Measurements from ENCODE around the gene TSPO.

The TSPO gene

DNA sequence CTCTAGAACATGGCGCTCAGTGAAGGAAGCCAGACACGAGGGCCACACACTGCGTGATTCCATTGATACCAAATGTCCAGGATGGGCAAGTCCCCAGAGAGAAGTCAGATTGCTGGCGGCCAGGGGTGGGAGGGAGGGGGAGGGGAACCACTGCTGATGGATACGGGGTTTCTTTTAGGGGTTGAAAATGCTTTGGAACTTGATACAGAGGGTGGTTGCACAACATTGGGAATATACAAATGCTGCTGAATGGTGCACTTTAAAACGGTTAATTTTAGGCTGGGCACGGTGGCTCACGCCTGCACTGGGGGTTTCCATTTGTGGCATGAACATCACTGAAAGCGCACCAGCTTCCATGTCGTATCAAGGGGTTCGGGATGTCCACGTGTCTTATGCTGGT, 5.1 kb downstream of the TSPO start:
- TF ChIP-seq, protein P1, sequence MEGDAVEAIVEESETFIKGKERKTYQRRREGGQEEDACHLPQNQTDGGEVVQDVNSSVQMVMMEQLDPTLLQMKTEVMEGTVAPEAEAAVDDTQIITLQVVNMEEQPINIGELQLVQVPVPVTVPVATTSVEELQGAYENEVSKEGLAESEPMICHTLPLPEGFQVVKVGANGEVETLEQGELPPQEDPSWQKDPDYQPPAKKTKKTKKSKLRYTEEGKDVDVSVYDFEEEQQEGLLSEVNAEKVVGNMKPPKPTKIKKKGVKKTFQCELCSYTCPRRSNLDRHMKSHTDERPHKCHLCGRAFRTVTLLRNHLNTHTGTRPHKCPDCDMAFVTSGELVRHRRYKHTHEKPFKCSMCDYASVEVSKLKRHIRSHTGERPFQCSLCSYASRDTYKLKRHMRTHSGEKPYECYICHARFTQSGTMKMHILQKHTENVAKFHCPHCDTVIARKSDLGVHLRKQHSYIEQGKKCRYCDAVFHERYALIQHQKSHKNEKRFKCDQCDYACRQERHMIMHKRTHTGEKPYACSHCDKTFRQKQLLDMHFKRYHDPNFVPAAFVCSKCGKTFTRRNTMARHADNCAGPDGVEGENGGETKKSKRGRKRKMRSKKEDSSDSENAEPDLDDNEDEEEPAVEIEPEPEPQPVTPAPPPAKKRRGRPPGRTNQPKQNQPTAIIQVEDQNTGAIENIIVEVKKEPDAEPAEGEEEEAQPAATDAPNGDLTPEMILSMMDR (conservative IDR thresholded peaks at IDR 0.05) = no peak
- no peak overlapping the region for H3K27ac ChIP-seq

DNA sequence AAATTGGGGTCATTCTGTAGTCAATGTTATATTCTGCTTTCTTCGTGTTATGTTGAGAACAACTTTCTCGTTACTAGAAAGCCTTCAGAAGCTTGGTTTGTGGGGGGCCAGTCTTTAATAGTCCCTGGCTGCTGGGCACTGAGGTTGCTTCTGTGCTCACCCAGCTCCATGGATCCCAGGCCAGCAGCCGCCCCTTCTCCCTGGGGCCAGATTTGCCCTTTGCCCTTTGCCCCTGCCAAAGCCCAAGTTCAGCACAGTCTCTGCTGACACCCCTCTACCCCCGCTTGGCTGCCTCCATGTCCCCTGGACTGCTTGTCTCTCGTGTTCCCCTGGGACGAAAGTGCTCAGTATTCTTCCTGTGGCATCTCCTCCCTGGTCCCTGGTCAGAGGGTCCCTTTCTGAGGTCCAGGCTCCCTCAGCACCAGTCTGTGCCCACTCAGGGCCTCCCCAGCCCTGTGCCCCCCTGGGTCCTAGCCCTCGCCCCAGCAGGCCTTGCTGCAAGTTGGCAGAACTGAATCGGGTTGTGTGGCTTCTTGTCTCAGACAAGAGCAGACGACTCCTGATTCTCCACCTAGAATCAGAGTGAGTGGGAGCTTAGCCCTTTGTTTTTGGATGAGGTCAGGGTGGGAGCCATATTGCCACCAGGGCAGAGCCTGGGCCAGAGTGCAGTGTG, 6.7 kb downstream of the TSPO start:
- TF ChIP-seq, protein P1 (conservative IDR thresholded peaks at IDR 0.05) = no peak
- no peak overlapping the region for H3K27ac ChIP-seq

DNA sequence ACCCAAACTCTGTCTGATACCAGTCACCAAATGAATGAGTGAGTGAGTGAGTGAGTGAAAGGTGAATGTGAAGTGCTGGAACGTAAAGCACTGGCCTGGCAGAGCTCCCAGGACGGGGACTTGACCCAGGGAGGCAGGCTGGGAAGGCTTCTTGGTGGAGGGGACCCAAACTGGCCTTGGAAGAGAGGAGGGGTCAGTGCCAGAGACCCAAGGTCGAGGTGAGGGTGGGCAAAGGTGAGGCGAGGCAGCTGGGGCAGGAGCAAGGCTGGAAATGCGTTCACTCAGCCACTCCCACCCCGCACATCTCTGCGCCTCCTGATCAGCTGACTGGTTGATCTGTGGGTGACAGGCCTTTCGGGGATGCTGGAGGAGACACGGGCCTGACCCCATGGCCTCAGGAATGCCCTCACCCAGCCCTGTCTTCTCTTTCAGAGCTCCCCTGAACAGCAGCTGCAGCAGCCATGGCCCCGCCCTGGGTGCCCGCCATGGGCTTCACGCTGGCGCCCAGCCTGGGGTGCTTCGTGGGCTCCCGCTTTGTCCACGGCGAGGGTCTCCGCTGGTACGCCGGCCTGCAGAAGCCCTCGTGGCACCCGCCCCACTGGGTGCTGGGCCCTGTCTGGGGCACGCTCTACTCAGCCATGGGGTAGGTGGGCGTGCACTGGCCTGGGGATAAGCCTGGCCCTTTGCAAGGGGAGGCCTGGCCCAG, 7.6 kb downstream of the TSPO start:
- no peak overlapping the region for H3K27ac ChIP-seq
- TF ChIP-seq, protein P1 (conservative IDR thresholded peaks at IDR 0.05) = no peak

DNA sequence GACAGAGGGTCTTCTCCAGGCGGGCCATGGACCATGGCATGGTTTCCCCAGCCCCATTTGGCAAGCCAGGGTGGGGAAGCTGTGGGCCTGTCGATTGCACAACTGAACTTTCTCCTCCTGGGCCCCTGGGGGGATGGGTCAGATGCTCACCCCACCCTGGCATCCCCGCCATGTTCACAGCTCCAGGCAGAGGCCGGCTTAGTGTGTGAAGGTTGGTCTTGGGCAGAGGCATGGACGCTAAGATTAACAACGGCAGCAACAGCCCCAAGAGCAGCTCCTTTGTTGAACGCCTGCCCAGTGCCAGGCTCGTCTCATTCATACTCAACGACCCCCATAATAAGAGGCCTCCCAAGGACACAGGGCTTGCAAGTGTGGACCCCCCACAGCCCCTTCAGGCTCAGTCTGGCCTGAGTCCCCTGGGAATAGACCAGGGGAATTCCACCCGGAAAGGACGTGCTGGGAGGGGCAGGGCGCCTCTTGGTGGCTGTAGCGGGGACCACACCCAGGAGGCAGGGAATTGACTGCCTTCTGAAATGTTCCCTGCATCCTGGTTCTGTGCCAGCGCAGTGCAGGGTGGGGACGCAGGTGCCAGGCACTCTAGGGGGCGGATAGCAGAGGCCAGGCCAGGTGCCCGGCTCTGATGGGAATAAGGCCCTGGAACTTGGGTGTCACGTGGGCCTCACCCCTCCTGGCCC, 8.3 kb downstream of the TSPO start:
- TF ChIP-seq, protein P1 (conservative IDR thresholded peaks at IDR 0.05) = peak; percentile 35

DNA sequence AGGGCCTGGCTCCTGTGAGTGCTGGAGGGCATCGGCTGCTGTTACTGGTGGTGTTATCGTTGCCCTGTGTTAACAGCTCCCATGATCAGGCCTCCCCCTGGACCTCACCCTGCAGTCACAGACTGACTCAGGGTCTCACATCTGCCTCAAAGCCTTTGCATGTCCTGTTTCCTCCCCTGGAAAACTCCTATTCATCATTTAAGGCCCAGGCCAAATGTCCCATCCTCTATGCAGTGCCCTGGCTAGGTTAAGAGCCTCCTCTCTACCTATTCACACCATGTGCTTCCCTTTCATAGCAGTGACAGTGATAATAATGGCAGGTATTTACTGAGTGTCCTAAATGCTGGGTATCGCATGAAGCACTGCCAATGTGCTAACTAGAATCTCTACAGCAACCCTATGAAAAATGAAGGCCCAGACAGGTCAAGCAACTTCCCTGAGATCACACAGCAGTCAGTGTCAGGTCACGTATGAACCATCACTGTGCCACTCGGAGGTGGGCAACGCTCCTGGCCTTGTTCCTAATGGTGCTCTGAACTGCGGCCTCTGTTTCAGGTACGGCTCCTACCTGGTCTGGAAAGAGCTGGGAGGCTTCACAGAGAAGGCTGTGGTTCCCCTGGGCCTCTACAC, 9.3 kb downstream of the TSPO start:
- no peak overlapping the region for H3K27ac ChIP-seq
- TF ChIP-seq, protein P1 (conservative IDR thresholded peaks at IDR 0.05) = no peak

More for the DNA sequence above, 8.3 kb downstream of the TSPO start:
- no peak overlapping the region for H3K27ac ChIP-seq

DNA sequence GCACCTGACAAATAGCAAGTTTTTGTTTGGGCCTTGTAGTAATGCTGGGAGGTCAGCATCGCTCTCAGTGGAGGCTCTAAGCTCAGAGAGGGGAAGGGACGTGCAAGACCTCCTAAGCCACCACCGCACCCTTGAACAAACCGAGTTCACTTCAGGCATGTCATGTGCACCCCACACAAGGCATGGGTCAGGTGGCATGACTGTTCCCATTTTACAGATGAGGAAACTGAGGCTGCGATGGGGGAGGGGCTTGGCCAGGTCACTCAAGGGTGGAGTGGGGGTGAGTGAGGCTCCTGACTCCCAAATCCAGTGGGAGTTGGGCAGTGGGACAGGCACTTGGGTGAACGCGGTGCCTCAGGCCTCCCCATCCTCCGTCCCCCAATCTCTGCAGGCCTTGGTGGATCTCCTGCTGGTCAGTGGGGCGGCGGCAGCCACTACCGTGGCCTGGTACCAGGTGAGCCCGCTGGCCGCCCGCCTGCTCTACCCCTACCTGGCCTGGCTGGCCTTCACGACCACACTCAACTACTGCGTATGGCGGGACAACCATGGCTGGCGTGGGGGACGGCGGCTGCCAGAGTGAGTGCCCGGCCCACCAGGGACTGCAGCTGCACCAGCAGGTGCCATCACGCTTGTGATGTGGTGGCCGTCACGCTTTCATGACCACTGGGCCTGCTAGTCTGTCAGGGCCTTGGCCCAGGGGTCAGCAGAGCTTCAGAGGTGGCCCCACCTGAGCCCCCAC, 11.2 kb downstream of the TSPO start:
- TF ChIP-seq, protein P1 (conservative IDR thresholded peaks at IDR 0.05) = no peak
- H3K27ac ChIP-seq = peak overlapping the region; percentile 60; the same call in 1 of the 2 replicates
